GM18858 (cell line): ENCODE data around the gene IRF6.

Experiments
- ATAC-seq: cut with Tn5 transposase; IDR thresholded peaks from one replicate; pipeline ENCODE4 v1.9.1; 2021; ENCODE audit not compliant: unreplicated experiment

IRF6 gene

DNA sequence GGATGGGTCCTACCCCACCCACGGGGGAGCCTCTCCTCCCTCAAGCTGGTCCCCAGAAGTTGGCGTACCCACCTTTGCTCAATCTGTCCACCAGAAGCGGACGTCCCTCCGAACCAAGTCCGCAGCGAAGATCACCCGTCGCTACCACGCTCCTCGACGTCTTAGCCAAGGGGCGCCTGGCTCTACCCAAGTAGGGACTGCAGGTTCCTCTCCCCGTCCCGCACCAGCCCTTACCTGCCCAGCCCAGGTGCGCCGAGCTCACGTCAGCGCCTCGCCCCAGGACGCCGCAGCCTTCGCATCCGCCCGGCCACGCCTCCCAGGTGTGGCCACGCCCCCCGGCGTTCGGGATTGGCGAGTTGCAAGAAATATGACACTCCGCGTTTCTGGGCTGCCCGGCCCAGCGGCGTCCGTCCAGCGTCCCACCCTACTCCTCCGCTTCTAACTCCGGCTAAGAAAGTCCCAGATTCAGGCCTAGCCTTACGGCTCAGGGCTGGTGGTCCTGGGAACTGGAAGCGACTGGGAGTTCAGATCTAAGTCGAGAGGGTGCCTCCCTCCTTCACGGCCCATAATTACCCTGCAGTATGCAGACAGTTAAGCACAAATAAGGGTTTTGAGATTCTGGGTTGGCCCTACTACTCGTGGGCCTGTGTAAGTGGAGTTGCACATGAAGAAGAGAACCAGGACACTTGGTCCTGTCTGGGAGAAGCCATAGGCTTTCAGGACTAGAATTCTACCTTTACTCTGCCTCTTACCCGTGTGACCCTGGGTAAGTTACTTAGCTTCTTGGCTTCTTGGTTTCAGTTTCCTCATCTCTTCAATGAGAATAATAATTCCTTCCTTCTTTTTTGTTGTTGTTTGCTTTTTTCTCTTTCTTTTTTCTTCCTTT is at the start of gene IRF6:
Gene IRF6 (minus strand): TSS at position 268 of the 886 bp plus-strand sequence. CDS start 4,729 bp downstream, outside the sequence.
- peak; percentile 80 for ATAC-seq

DNA sequence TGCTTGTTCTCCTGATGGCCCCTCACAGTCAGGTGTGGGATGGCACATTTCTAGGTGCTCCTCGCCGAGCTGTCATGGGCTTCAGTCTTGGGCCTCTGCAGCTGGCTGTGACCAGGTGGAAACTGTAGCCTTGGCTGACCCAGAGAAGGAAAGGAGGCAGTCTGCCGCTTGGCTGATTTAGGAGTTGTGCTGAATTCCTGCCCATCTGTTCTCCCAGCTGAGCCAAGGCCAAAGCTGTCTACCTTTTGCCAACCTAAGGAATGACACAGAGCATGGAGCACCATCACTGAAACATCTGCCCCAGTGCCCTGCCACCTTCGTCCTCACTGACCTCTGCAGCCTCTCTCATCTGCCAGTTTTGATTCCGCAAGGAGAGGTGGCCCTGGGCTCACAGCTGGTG is 49.7 kb upstream of the IRF6 start:
- ATAC-seq: no peak

DNA sequence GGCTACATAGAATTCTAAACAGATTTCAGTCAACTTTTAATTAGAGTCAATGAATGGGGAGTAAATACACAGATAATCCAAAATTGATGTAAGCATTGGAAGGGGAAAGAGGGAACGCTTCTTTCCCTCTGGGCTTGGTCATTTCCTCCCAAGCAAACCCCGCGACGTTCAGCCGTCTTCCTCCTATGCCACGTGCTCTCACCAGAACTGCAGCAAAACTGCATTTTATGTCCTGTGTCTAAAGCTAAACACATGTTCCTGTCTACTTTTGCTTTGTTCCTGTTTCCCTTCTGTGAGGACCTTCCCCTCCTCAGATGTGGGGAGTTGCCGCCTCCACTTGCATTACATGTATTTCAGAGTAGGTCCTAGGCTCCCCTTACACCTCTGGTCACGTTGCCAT is 49.1 kb upstream of the IRF6 start:
- ATAC-seq: no peak

DNA sequence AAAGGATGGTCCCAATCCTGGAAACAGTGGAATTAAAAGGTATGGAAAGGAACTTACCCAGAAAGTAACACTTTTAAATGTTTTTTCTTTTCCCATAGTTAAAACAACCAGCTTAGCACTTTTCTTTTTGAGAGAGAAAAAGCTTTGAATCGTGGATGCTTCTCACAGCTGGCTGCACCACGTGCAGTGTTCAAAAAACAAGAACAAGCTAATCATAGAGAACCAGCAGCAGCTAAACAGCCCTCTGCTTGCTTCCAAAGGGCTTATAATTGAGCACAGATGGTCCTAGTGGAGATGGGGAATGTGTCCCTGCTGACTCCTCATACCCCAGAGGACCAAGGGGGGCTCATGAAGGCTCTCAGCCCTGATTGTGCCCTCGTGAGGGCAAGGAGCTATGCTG is 48.3 kb upstream of the IRF6 start:
- no peak for ATAC-seq

DNA sequence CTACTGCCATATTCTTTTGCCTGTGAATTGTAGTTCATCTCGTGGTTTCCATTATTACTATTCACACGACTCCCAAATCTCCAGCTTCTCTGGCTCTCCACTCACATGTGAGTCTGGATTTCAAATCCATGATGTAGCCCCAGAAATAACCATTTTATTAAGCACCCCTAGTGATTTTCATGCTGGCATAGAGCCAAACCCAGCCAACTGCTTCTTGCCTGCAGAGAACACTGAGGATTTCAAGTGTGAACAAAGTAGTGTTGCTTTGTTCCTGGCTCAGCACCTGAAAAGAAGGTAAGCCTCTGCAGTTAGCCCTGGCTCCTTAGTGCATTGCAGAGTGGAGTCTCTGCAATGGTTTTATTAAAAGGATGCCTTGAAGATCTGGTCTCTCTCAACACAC is 47.7 kb upstream of the IRF6 start:
- no peak for ATAC-seq

DNA sequence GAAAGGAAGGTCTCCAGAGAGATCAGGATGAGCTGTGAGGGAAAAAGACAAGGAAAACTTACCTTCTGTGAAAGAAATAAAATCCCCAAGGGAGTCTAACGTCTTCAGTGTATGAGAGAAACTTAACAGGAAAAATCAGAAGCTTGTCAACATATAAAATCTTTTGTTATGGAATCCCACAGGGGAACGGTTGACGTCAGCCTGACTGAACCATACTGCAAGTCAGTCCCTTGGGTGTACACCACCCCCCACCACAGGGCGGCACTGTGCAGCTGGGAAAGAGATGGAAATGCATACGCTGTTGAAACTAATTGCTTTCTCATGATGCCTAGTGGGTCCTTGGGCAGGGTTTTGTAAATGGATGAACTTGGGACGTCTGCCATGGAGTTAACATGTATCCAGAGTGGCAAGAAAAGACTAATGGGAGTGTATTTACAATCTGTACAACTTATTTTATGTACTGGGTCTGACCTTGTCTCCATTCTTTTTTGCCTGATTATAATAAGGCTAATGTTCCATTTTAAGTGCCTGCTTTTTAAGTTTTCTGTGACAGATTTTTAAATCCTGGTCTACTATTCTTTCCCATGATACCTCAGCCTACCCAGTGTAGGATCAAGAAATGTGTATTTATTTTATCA is 44.5 kb upstream of the IRF6 start:
- no peak for ATAC-seq

DNA sequence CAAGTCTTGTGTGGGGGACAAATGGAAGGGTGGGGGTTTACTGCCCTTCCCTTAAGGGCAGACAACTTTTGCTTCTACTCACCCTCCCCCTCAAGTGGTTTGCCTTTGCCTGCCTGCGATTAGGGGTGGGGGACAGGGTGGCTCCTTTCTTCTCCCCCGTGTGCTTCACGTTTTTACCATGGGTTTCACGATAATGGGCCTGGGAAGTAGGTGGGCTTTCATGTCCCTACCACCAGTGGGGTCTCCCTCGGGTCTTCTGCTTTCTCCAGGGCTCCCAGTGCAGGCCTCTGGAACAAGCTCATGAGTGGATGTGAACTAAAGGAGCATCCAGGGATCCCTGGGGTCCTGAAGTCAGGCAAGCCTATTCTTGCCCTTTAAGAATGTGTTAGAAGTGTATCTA is 43.4 kb upstream of the IRF6 start:
- ATAC-seq: no peak

DNA sequence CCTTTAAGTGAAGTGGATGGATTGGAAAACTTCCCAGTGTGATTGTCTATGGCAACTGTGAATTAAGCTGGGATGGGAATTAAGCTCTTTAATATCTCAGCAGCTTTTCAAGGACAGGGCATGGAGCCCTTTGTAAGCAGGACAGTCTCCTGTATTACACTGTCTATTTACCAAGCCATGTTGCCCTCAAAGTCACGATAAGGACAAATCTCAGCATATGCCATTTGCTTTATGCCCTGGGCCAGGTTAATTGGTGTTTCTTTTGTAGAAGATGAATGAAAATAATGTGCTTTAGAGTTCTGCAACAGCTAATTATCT is 39.4 kb upstream of the IRF6 start:
- ATAC-seq: no peak

DNA sequence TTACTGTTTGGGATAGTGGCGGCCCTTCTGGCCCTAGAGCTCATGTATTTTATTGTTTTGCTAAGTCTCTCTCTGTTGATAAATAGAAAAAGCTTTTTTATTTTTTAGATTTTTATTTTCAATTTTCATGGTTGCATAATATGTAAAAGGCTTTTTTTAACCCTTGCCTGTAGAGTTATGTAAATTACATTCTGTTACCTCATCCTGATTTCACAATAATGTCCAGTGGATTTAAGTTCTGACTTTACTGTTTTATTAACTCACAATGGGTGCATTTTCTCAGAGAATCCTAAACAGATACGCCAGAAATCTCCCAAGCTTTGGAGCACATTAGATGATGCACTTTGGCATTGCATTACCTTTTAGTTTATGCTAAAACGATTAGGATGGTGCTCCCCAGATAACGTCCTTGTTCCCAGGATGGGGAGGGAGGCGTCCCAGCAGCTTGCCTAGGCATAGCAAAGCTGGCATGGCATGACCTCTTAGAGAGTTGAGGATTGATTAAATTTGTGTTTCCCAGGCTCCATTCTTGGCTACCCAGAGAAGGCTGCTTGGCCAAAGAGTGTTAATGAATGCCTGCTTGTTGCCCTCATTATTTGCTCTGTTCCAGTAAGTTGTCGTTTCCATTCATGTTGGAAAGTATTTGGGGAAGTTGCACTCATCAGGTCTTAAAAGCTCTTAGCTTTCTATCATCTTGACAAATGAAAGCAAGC is 38.9 kb upstream of the IRF6 start:
- ATAC-seq: no peak

DNA sequence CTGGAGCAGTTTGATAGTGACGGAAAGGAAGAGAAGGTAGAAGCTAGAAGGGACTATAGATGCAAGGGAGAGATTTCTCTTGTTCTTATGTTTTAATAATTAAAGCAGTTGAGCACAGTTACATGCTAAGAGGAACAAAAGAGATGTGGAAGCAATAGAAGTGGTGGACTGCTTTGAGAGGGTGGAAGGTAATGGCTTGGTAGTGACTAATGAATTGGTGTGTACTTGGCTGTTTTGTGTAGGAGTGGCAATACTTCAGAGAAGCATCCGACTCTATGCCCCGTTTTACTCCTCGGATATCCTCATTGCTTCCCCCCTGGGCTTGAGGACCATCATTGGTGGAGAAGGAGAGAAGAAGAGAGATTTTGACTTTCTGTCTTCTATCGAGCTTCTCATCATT is 34.7 kb upstream of the IRF6 start:
- ATAC-seq: no peak

DNA sequence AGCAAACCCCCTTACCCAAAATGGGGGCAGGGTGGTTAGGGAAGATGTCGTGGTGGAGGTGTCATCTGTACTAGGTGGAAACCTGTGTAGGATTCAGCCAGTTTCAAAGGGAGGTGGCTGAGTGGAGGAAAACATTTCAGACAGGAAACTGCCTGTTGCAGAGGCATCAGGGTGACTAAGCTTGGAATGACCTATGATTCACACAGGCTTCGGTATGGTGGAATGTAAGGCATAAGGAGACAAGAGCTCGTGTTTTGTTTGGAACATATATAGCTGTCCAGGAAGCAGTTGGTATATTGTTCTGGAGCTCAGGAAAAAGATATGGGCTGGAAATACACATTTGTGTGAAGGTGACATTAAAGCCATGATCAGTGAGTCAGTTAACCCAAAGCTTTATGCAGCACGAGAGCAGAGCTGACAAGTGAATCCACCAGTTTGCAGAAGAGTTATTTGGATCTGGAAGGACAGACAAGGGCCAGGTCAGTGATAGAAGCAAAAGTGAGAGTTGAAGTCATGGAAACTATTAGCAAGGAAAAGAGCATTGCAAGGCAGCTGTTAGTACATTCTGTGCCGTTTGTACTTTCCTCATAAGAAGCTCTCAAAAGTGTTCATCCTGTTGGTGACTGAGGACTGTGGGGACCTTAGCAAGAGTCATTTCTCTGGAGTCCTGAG is 34.1 kb upstream of the IRF6 start:
- ATAC-seq: no peak

DNA sequence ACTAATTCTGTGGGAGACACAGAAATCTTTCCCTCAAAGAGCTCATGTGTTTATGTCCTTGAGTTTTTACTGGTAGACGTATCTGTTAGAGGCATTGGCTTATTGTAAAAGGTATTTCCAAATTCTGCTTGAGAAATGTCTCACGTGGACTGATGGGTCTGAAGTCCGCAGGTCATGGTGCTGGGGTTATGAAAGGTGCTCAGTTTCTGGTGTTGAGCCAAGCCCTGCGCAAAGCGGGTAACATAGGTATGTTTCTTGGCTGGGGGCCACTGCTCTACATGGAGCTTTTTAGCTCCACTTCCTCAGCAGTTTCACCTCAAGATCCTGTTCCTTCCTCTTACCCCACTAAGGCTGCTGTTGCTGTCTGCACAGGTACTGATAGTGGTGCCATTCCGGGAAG is 32.6 kb upstream of the IRF6 start:
- no peak for ATAC-seq

DNA sequence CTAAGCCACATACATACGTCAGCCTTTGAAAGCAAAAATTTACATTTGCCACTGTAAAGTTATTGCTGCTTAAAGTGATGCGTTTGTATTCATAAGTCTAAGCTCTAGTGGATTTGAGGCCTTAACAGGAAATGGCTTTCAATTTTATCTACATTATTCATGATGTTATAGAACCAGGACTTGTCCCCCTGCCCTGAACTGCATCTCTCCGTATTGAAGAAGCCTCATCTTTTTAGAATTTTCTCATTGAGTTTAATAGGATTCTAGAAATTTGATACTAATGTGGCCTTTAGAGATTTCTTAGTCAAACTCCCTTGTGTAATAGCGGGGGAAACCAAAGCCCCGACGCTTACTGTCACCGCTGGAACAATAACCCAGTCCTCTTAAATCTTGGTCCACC is 31.7 kb upstream of the IRF6 start:
- no peak for ATAC-seq

DNA sequence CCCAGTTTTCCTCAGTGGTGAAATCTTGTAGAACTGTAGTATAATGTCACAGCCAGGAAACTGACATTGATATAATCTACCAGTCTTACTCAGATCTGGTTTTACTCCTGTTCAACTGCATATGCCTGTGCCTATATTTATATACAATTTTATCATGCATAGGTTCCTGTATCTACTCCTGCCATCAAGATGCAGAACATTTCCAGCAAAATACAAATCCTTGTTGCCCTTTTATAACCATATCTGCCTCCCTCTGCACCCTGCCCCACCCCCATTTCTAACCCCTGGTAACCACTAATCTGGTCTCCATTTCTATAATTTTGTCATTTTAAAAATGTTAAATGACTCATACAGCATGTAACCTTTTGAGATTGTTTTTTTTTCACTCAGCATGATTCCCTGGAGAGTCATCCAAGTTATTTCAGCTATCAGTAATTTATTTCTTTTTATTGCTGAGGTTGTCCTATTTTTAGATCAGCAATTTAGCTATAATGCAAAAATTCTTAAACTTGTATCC is 29.9 kb upstream of the IRF6 start:
- no peak for ATAC-seq

DNA sequence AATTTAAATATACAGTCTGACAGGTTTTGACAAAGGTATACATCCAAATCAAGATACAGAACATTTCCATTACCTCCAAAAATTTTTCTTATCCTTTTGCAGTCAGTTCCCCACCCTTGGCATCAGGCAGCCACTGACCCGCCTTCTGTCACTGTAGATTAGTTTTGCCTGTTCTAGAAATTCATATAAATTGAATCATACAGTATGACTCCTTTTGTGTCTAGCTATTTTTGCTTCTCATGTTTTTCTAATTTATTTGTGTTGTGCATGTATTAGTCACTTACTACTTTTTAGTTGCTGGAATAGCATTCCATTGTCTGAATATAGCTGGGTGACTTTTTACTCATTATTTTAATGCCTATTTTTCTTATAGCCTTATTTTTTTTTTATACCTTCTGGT is 25.7 kb upstream of the IRF6 start:
- no peak for ATAC-seq

DNA sequence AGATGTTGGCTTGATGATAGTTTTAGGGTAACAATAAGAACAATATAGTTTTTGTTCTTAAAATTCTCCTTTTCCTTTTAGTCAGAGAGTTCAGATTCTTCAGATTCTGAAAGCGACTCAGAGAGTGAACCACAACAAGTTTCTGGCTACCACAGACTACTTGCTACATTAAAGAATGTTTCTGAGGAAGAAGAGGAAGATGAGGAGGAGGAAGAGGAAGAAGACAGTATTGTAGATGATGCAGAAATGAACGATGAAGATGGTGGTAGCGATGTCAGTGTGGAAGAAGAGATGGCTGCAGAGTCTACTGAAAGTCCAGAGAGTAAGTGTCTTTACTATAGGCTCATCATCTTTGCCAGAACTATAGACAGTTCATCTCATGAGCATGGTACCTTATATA is 24.8 kb upstream of the IRF6 start:
- no peak for ATAC-seq

DNA sequence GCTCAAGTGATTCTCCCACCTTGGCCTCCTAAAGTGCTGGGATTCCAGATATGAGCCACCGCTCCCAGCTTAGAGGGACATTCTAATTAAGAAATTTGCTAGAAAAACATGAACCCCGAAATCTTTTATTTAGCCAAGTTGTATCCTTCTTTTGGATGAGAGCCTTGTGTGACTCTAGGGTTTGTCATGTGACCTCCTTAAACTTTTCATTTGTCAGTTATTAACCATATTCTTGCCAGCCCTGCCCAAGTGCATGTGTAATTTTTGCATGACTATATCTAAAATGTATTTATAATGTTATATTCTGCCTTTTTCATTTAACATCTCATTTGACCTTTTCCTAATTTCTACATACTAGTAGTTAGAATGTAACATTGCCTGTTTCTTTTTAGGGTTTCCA is 23.8 kb upstream of the IRF6 start:
- no peak for ATAC-seq

DNA sequence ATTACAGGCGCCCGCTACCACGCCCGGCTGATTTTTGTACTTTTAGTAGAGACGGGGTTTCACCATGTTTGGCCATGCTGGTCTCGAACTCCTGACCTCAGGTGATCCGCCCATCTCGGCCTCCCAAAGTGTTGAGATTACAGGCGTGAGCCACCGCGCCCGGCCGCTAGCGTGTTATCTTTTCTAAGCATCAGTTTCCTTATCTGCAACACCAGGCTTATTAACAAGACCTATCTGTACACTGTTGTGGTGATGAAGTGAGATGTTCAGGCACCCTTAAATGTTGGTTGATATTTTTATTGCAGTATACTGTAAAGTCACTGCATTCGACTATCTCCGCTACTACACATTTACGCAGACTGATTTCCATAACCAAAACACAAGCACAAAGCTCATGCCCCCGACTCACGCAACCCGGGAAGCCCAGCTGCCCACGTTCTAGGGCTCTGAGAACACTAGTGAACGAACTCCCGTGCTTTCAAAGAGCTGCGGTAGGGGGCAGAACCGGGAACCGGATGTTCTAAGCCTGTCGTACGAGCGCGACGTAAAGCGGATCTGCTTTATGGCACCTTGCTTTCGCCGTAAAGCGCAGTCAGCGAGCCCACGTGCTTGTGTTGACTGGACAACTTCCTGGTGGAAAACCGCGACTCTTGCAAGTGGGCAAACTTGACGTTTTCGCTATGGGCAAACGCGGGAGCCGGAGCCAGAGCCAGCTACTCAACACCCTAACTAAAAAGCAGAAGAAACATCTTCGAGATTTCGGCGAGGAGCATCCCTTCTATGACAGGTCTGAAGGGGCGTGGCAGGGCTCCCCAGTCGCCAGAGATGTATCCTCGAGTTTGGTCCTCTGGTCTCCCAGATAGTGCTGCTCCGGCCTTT is 21.7 kb upstream of the IRF6 start, which contains the start of gene UTP25:
Gene UTP25 (plus strand): TSS at position 589 of the 879 bp plus-strand sequence. CDS start 92 bp downstream, at position 681.
- ATAC-seq: peak; percentile 83

DNA sequence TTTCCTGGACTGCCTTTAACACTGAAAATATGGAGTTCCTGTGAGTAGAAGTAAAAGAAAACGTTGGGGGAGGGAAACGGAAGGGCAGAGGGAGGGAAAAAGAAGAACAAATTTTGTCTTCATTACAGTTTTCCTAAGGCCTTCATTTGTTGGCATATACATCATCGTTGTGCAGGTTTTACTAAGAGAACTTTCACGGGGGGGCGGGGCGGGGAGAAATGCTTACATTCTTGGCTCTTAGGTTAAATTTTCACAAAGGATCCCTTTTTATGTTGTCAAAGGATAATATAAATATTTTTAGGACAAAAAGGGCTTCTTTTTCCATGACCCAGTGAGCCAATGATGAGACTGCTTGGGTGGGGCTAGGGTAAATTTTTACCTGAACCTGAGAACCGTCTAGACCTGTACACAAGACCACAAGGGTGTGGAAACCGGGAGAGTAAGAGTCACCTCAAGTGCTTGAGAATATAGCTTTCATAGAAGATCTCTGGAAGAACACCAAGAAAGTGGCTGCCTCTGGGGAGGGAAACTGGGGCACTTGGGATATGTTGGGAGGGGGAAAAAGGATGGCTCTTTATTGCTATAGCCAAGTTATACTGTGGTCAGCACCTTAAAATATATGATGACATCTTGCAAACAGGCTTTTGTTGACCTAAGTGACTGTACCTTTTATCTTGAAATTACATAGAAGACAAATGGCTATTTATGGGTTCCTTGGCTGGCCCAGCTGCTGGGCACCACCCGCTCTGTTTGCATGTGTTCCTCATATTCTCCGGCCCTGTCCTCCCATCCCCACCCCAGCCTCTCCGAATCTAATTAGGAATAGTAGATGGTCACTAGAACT is 19.9 kb upstream of the IRF6 start:
- no peak for ATAC-seq
